Measurements from ENCODE around the gene ZNF280B.
"Not testable (repeated sequence)": the region's sequence is repeated elsewhere in the genome, so short reads cannot be mapped to it uniquely, and the experiment has no call there.

Gene ZNF280B

GRCh38 chr22:22510833-22511232 is 2.3 kb upstream of the ZNF280B start:
- not testable (repeated sequence) for DNase-seq (ENCODE audit: extremely low spot score, insufficient read length, low read depth); FAIRE-seq

- not testable (repeated sequence) for DNase-seq (ENCODE audit: extremely low spot score, insufficient read length, low read depth); FAIRE-seq
Measured at GRCh38 chr22:22509912-22510311, 1.4 kb upstream of the ZNF280B start.

- DNase-seq (ENCODE audit: extremely low spot score, insufficient read length, low read depth) (no peak), FAIRE-seq (no peak)
Measured at GRCh38 chr22:22507743-22508273, 734 bp downstream of the ZNF280B start.

GRCh38 chr22:22506736-22507135 is 1.8 kb downstream of the ZNF280B start:
- no peak for DNase-seq (ENCODE audit: extremely low spot score, insufficient read length, low read depth)
- FAIRE-seq, result no peak

- FAIRE-seq (no peak), DNase-seq (ENCODE audit: extremely low spot score, insufficient read length, low read depth) (no peak)
Measured at GRCh38 chr22:22498267-22498666, 10.3 kb downstream of the ZNF280B start.

GRCh38 chr22:22491589-22491988 is 17.0 kb downstream of the ZNF280B start:
- not testable (repeated sequence) for FAIRE-seq; DNase-seq (ENCODE audit: extremely low spot score, insufficient read length, low read depth)

GRCh38 chr22:22488736-22489135 is 19.8 kb downstream of the ZNF280B start:
- no peak for FAIRE-seq

GRCh38 chr22:22487869-22488597 is 20.5 kb downstream of the ZNF280B start:
- no peak for FAIRE-seq

More at GRCh38 chr22:22488736-22489135, 19.8 kb downstream of the ZNF280B start:
- DNase-seq (ENCODE audit: extremely low spot score, insufficient read length, low read depth), result no peak

GRCh38 chr22:22487059-22487458 is 21.5 kb downstream of the ZNF280B start:
- DNase-seq (ENCODE audit: extremely low spot score, insufficient read length, low read depth) (no peak), FAIRE-seq (no peak)

More at GRCh38 chr22:22487869-22488597, 20.5 kb downstream of the ZNF280B start:
- no peak for DNase-seq (ENCODE audit: extremely low spot score, insufficient read length, low read depth)

- FAIRE-seq, result no peak
- no peak for DNase-seq (ENCODE audit: extremely low spot score, insufficient read length, low read depth)
Measured at GRCh38 chr22:22486132-22486899, 22.2 kb downstream of the ZNF280B start.

GRCh38 chr22:22485524-22485923 is 23.0 kb downstream of the ZNF280B start:
- DNase-seq (ENCODE audit: extremely low spot score, insufficient read length, low read depth), result no peak
- FAIRE-seq, result no peak

GRCh38 chr22:22484023-22484422 is 24.5 kb downstream of the ZNF280B start:
- DNase-seq (ENCODE audit: extremely low spot score, insufficient read length, low read depth), result no peak
- no peak for FAIRE-seq

- FAIRE-seq, result no peak
- no peak for DNase-seq (ENCODE audit: extremely low spot score, insufficient read length, low read depth)
Measured at GRCh38 chr22:22480940-22481339, 27.6 kb downstream of the ZNF280B start.

- no peak for FAIRE-seq
- no peak for DNase-seq (ENCODE audit: extremely low spot score, insufficient read length, low read depth)
Measured at GRCh38 chr22:22479999-22480532, 28.5 kb downstream of the ZNF280B start.

- DNase-seq (ENCODE audit: extremely low spot score, insufficient read length, low read depth), result no peak
- FAIRE-seq, result no peak
Measured at GRCh38 chr22:22479116-22479515, 29.4 kb downstream of the ZNF280B start.

GRCh38 chr22:22478470-22478869 is 30.1 kb downstream of the ZNF280B start:
- no peak for FAIRE-seq
- DNase-seq (ENCODE audit: extremely low spot score, insufficient read length, low read depth), result no peak

GRCh38 chr22:22474733-22475132 is 33.8 kb downstream of the ZNF280B start:
- FAIRE-seq (no peak), DNase-seq (ENCODE audit: extremely low spot score, insufficient read length, low read depth) (no peak)

GRCh38 chr22:22471104-22471503 is 37.4 kb downstream of the ZNF280B start:
- DNase-seq (ENCODE audit: extremely low spot score, insufficient read length, low read depth); FAIRE-seq: not testable (repeated sequence)

- FAIRE-seq (no peak), DNase-seq (ENCODE audit: extremely low spot score, insufficient read length, low read depth) (no peak)
Measured at GRCh38 chr22:22469527-22469926, 39.0 kb downstream of the ZNF280B start.

- FAIRE-seq; DNase-seq (ENCODE audit: extremely low spot score, insufficient read length, low read depth): not testable (repeated sequence)
Measured at GRCh38 chr22:22468794-22469469, 39.6 kb downstream of the ZNF280B start.

Measured in GM18507 (cell line).